Right lobe of liver (tissue), 6 donors: Measurements from ENCODE around the gene RFESD. TPM values are rescaled to one million over a fixed set of nuclear protein-coding genes. Genes with fewer than 3 reads are reported as not detected.

Source experiments
- ATAC-seq, 4 donors: fragments of 200-7000 bp; cut with Tn5 transposase; one replicate each; pipeline ENCODE4 v1.9.1; 2020; ENCODE audit warnings: mild to moderate bottlenecking in 4 of 4, moderate library complexity in 4 of 4
- DNase-seq, 3 donors: peaks; one replicate each; pipeline ENCODE4 v3.0.0-alpha.2; 2020
- H3K27ac ChIP-seq, 3 donors: fragments of 200-600 bp; one replicate each; pipeline ENCODE4 v1.8.0; 2022
- H3K27me3 ChIP-seq, 2 donors: fragments of 200-600 bp; one replicate each; pipeline ENCODE4 v1.8.0; 2022
- H3K36me3 ChIP-seq, 4 donors: fragments of 200-600 bp; sonication (generic) in 1 of 4; one replicate each; pipeline versions ENCODE4 v1.5.1 to v1.8.0; 2017 to 2022; ENCODE audit warnings: control low read depth in 1 of 4
- H3K4me1 ChIP-seq, 4 donors: fragments of 200-600 bp; sonication (generic) in 1 of 4; one replicate each; pipeline versions ENCODE4 v1.5.1 to v1.8.0; 2017 to 2022; ENCODE audit warnings: control low read depth in 1 of 4
- H3K4me3 ChIP-seq, 3 donors: fragments of 200-600 bp; one replicate each; pipeline ENCODE4 v1.8.0; 2022
- H3K9me3 ChIP-seq, 4 donors: fragments of 200-600 bp; sonication (generic) in 1 of 4; one replicate each; pipeline versions ENCODE4 v1.5.1 to v1.8.0; 2017 to 2022; ENCODE audit warnings: control low read depth in 1 of 4
- CTCF ChIP-seq, 4 donors: fragments of 200-600 bp in 3 of 4; fragments of 450-650 bp in 1 of 4; IDR thresholded peaks; one replicate each; pipeline versions ENCODE4 v1.5.1 to v1.8.0; 2016 to 2022; ENCODE audit warnings: antibody characterized with exemption in 4 of 4, mild to moderate bottlenecking in 2 of 4
- POLR2A ChIP-seq: fragments of 450-650 bp; IDR thresholded peaks from one replicate; pipeline ENCODE4 v1.6.1; 2017; ENCODE audit warnings: antibody characterized with exemption, mild to moderate bottlenecking
- WGBS: methylation state at CpG from one replicate; pipeline ENCODE4 v1.1.6; 2018; ENCODE audit warnings: low coverage, low lambda C conversion rate; ENCODE audit not compliant: insufficient coverage; ENCODE audit errors: missing lambda C conversion rate; 5-methylcytosine and 5-hydroxymethylcytosine counted together
- intact Hi-C, 2 donors: fragments of 100-400 bp; cut with DNase I; formaldehyde crosslinking; loops; one replicate each; pipeline versions ENCODE4 v1.11.2 to v1.14.1; 2022
- total RNA-seq, 6 experiments: library from RNA; depleted of rRNA in 2 of 6; stranded (reverse); fragments of >200 nt in 2 of 6; fragmentation: NEBNext Ultra II Directional in 3 of 6; extraction: Animal tissue kit (Norgen Biotek cat#: 25700) in 3 of 6; gene quantifications; one replicate each; pipeline versions ENCODE4 v1.1.0 to v1.2.4, GENCODE V29; 2016 to 2023
- donor health status: DM: no; HTN: yes; CAD: no.
- donor health status: DM: no; HTN: no; CAD: no.
- donor health status: DM: no; HTN: no; CAD: no.
- donor health status: DM: no; HTN: yes; CAD: no.
- donor health status: DM: no; HTN: yes; CAD: no.

RFESD gene
- total RNA-seq, 6 experiments from 2014 or later = 0.56 to 2.2 (median 1.6) TPM

- intact Hi-C loops = no loop called here
- DNase-seq = no peak
Measured at GRCh38 chr5:95615164-95615467, 31.5 kb upstream of the RFESD start.

GRCh38 chr5:95617057-95617456 is 29.5 kb upstream of the RFESD start:
- H3K9me3 ChIP-seq = no peaks in the 10 kb centered on the region
- H3K4me1 ChIP-seq = peaks cover 0 to 18% (median 4%) of the 10 kb centered on the region in 4 donors
- no peak overlapping the region for H3K27ac ChIP-seq
- TF ChIP-seq CTCF (IDR thresholded peaks at IDR 0.05) = no peak
- no peak for TF ChIP-seq POLR2A
- H3K27me3 ChIP-seq = no peaks in the 10 kb centered on the region
- intact Hi-C loops = no loop called here
- 73% methylated on average over 5 of the region's 5 CpGs for WGBS
- ATAC-seq (no peak), DNase-seq (no peak)
- H3K36me3 ChIP-seq = no peaks in the 10 kb centered on the region
- no peak overlapping the region for H3K4me3 ChIP-seq

More at GRCh38 chr5:95615164-95615467, 31.5 kb upstream of the RFESD start:
- Histone ChIP-seq H3K27ac (no peak overlapping the region), H3K36me3 (no peaks in the 10 kb centered on the region), H3K4me1 (peaks cover 0 to 9% (median 0%) of the 10 kb centered on the region in 4 donors), H3K4me3 (no peak overlapping the region), H3K9me3 (no peaks in the 10 kb centered on the region), H3K27me3 (no peaks in the 10 kb centered on the region)
- no peak for TF ChIP-seq POLR2A
- TF ChIP-seq CTCF (IDR thresholded peaks at IDR 0.05) = no peak
- WGBS = 69% methylated on average over 1 of the region's 1 CpG
- ATAC-seq = no peak

GRCh38 chr5:95619096-95619495 is 27.5 kb upstream of the RFESD start:
- H3K27ac ChIP-seq = no peak overlapping the region
- TF ChIP-seq POLR2A (no peak), CTCF (IDR thresholded peaks at IDR 0.05) (no peak)
- H3K27me3 ChIP-seq = no peaks in the 10 kb centered on the region
- no peak overlapping the region for H3K4me3 ChIP-seq
- WGBS = 67% methylated on average over 4 of the region's 4 CpGs
- DNase-seq (no peak), ATAC-seq (peak in 1 of 4 donors; percentile 15)
- peaks cover 0 to 20% (median 4%) of the 10 kb centered on the region in 4 donors for H3K4me1 ChIP-seq
- no peaks in the 10 kb centered on the region for H3K36me3 ChIP-seq
- intact Hi-C loops = no loop called here
- H3K9me3 ChIP-seq = no peaks in the 10 kb centered on the region

GRCh38 chr5:95619514-95620029 is 27.0 kb upstream of the RFESD start:
- Histone ChIP-seq H3K27ac (no peak overlapping the region), H3K36me3 (no peaks in the 10 kb centered on the region), H3K9me3 (no peaks in the 10 kb centered on the region), H3K4me3 (peak overlapping the region; percentile 34 to 59 (median 56)), H3K27me3 (no peaks in the 10 kb centered on the region), H3K4me1 (peaks cover 0 to 20% (median 4%) of the 10 kb centered on the region in 4 donors)
- TF ChIP-seq CTCF (IDR thresholded peaks at IDR 0.05) (no peak), POLR2A (no peak)
- 12% methylated on average over 19 of the region's 19 CpGs for WGBS
- ATAC-seq (no peak), DNase-seq (no peak)
- intact Hi-C loops = no loop called here
